Measurements from ENCODE around the gene MOB3A.
A peak's percentile ranks its signal among the peaks of the same experiment; 100 is the strongest.

MOB3A gene

DNA sequence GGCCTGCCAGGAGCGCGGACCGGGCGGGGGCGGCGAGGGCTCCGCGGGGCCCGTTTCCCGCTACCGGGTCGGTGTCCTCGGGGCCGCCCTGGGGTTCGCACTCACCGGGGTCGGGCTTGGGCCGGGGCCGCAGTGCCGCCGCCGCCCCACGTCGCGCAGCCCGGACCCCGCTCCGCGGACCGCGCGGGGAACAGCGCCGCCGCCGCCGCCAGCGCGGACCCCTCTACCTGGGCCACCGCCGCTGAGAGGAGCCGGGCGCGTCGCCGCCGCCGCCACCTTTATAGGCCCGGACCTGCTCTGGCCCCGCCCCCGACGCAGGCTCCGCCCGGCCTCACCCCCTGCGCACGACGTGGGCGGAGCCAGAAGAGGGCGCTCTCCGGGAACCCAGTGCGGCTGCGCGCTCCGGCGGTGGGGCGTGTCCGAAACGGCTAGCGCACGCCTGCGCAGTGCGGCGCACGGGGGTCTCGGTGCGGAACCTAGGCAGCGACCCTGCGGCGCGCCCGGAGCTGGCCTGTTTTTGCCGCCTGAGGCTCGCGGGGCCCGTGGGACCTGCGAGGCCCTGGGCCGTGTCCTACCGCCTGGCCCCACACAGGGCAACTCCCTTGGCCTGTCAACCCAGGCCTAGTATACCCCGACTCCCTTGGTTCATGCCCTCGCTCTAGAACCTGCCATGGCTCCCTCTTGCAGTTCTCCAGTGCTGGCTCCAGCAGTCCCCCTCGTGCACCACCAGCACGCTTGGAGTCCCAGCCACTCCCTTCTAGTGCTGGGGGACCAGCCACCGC lies 44.9 kb downstream of the MOB3A start, which contains the start of gene MKNK2:
Gene MKNK2 (minus strand): TSS at position 254 of the 782 bp plus-strand sequence. CDS start 393 bp downstream, outside the sequence.
- TF ChIP-seq, protein P1, sequence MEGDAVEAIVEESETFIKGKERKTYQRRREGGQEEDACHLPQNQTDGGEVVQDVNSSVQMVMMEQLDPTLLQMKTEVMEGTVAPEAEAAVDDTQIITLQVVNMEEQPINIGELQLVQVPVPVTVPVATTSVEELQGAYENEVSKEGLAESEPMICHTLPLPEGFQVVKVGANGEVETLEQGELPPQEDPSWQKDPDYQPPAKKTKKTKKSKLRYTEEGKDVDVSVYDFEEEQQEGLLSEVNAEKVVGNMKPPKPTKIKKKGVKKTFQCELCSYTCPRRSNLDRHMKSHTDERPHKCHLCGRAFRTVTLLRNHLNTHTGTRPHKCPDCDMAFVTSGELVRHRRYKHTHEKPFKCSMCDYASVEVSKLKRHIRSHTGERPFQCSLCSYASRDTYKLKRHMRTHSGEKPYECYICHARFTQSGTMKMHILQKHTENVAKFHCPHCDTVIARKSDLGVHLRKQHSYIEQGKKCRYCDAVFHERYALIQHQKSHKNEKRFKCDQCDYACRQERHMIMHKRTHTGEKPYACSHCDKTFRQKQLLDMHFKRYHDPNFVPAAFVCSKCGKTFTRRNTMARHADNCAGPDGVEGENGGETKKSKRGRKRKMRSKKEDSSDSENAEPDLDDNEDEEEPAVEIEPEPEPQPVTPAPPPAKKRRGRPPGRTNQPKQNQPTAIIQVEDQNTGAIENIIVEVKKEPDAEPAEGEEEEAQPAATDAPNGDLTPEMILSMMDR (IDR thresholded peaks at IDR 0.05), result peak; percentile 48; the same call in 1 of the 2 replicates

DNA sequence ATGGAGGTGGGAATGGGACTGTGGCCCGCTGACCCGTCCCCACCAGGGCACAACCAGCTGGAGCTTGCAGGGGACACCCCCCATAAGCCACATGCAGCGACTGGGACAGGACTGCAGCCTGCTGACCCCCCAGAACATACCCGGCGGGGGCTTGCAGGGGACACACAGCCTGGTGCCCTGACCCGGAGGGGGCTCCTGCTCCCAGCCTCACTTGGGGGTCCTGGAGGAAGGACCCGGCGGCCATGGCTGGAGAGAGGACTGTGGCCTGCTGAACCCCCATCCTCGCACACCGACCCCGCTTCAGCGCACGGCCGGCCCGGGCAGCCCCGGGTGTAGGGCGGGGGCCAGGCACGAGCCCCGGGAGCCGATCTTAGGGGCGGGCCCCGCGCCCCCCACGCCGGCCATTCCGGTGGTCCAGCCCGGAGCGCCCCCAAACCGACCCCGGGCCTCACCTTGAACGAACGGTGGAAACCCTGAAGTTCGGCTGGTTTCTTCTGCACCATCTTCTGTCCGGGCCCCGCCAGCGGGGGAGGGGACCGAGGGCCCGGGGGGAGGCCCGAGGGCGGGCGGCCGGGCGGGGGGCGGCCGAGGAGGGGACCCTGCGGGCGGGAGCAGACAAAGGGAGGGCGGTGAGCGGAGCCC lies 45.7 kb downstream of the MOB3A start:
- TF ChIP-seq, protein P1 (IDR thresholded peaks at IDR 0.05), result no peak

DNA sequence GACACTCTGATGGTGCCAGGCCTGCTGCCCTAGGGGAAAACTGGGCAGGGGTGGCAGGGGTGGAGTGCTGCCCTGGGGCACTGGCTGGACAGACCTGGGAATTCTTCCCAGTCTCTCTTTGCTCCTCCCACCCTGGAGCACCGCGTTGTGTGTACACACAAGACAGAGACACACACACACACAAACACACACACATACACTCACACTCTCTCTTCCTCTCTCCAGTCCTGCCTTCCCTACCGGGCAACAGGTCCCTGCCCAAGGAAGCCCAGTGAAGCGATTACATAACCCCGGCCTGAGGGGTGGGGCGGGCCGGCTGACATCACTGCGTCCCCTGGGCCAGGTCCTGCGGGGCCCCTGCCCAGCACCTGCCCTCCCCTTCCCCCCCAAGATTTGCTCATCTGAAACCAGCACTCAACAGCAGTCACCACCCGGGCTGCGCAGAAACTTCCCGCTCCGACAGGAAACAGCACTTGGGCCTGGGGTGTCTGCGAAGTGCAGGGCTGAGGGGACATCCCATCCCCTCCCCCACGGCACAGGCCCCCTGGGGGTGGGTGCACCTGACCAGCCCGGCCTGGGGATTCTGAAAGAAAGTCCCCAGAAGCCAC lies 46.3 kb downstream of the MOB3A start:
- TF ChIP-seq, protein P1 (IDR thresholded peaks at IDR 0.05), result no peak

DNA sequence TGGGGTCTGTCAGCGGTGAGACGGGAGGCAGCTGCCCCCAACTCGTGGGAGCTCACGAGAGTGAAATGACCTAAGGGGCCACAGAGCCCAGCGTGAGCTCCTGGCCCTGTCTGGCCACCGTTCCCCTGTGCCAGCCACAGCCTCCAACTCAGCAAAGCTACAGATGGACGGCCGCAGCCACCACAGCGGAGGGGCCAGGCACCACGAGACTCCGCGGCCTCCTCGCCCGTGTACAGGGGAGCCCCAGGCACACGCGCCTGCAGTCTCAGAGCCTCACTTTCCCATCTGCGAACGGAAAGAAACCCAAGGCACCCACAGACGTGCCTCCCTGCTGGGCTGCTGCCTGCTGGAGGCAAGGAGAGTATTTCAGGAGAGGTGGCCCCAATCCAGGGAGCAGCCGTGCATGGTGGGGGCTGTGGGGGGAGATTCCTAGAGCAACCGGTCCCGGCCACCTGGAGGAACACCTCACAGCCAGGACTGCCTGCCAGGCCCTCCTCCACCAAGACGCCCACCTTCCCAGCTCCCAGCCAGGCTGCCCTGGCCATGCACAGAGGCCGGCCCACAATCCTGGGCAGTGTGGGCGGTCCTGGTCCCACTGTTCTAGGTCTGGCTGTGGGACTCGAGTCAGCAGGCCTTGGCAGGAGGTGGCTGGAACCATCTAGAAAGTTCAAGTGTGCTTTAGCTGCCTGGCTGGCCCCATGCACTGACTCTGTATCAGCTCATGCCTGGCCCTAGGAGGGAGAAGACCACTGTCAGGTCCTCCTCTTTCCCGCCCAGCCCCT lies 47.0 kb downstream of the MOB3A start:
- TF ChIP-seq, protein P1 (IDR thresholded peaks at IDR 0.05), result no peak

DNA sequence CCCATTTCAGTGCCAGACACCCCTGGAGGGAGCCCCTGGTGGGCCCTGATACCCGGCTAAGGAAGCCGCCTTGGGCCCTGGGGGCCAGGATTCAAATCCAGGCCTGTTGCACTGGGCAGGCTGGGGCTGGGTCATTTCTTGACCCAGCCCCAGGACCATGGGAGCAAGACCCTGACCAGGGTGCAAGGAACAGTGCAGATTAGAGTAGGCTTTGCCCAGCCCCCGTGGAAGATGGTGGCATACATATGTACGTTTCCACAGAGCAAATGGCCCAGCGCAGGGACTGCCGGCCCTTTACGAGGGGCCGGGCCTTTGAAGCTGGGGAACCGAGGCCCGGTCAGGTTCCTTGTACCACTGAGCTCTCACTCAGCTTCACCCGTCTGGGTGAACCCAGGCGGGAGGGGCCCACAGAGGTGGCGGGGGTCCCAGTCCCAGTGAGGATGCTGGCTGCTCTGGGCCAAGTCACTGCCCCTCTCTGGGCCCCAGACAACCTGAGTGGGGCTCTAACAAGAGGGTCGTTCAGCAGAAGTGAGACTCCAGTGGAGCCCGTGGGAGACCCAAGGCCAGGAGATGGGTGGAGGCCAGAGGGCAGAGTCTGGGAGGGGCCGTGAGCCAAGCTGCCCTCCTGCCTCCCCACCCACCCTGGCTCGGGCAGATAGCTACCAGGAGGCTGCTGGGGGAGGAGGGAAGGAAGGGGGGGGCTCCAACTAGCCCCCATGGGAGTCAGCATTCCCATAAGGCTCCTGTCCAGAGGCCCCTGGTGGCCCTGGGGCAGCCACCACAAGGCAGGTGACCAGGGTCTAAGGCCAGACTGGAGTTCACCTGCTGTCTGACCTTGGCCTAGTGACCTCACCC lies 47.8 kb downstream of the MOB3A start:
- TF ChIP-seq, protein P1 (IDR thresholded peaks at IDR 0.05), result no peak

DNA sequence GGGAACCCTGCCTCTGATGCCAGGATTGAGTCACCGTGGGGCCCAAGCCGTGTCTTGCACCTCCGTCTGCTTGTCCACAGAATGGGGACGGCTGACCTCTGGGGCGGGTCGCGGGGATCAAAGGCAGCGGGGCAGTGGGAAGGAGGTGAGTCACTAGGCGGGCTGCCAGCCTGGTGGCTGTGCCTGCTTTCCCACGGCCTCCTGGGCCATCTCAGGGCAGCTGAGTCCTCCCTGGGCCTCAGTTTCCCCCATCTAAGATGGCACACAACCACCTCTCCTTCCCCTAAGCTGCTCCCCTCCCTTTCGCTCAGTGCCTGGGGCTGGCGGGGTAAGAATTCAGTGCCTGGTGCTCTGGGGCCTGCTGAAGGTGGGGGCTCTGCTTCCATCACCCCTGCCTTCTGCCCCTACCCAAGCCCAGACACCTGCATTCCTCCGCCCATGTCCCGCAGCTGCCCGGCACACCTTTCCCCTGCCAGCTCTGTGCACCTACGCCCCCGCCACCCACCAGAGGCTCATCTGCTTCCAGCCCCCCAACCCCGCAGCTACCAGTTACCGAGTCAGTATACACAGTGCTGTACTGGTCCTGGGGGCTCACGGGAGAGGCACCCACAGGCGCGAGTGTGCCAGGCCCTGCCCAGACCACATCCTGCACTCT lies 48.5 kb downstream of the MOB3A start:
- TF ChIP-seq, protein P1 (IDR thresholded peaks at IDR 0.05), result no peak

Data from LNCAP (cell line).